IMR-90 (cell line): ENCODE measurements around the gene ROR2. TPM values are rescaled to one million over a fixed set of nuclear protein-coding genes. Genes with fewer than 3 reads are reported as not detected.
A peak's percentile ranks its signal among the peaks of the same experiment; 100 is the strongest.

Experiments used
- ATAC-seq: fragments of 200-7000 bp; cut with Tn5 transposase; 2 replicates; pipeline ENCODE4 v1.9.1; 2020; ENCODE audit warnings: low read depth, mild to moderate bottlenecking, moderate library complexity
- BruUV-seq: library from RNA; stranded (reverse); fragments of 400-500 nt; replicated peaks from 2 replicates; lab custom pipeline; 2021; lab: Mats Ljungman, UMichigan
- CTCF ChIA-PET: fragments of 300-600 bp; formaldehyde crosslinking; extraction: SDS; loops from one replicate; lab custom pipeline; 2021; ENCODE audit warnings: antibody characterized with exemption; lab: Yijun Ruan, JAX
- POLR2A ChIA-PET: fragments of 300-600 bp; sonication (Branson Sonifier 250); formaldehyde crosslinking; loops from one replicate; lab custom pipeline; 2022; ENCODE audit warnings: antibody characterized with exemption; ENCODE audit not compliant: unreplicated experiment; lab: Charles Lee
- DNase-seq: peaks from one replicate; pipeline ENCODE4 v3.0.0; 2013
- H2AFZ ChIP-seq: replicated peaks from 2 replicates; pipeline ENCODE3; 2013; ENCODE audit warnings: low read length, mild to moderate bottlenecking; ENCODE audit not compliant: poor library complexity
- H2AK5ac ChIP-seq: 2 replicates; pipeline ENCODE4 v1.6.1; 2013; ENCODE audit warnings: low read depth, low read length, inconsistent platforms
- H2AK9ac ChIP-seq: replicated peaks from 2 replicates; pipeline ENCODE3; 2013; ENCODE audit warnings: mild to moderate bottlenecking, low read depth, low read length, moderate library complexity; ENCODE audit not compliant: poor library complexity
- H2BK120ac ChIP-seq: 2 replicates; pipeline ENCODE4 v1.6.1; 2013; ENCODE audit warnings: low read depth, low read length, inconsistent platforms
- H2BK15ac ChIP-seq: 3 replicates; pipeline ENCODE4 v1.6.1; 2013; ENCODE audit warnings: low read depth, low read length, inconsistent platforms
- H2BK20ac ChIP-seq: 2 replicates; pipeline ENCODE4 v1.6.1; 2013; ENCODE audit warnings: low read depth, mild to moderate bottlenecking, inconsistent platforms, low read length, moderate library complexity
- H2BK5ac ChIP-seq: 2 replicates; pipeline ENCODE4 v1.6.1; 2013; ENCODE audit warnings: mild to moderate bottlenecking, low read depth, low read length, inconsistent platforms; ENCODE audit not compliant: poor library complexity, severe bottlenecking
- H3K14ac ChIP-seq: replicated peaks from 2 replicates; pipeline ENCODE4 v1.6.1; 2013; ENCODE audit warnings: low read depth, low read length, inconsistent platforms
- H3K18ac ChIP-seq: 2 replicates; pipeline ENCODE4 v1.6.1; 2013; ENCODE audit warnings: low read depth, low read length, control low read depth
- H3K23ac ChIP-seq: 2 replicates; pipeline ENCODE4 v1.6.1; 2013; ENCODE audit warnings: low read depth, low read length, inconsistent platforms
- H3K27ac ChIP-seq: 2 replicates; pipeline ENCODE4 v1.5.1; 2013; ENCODE audit warnings: mild to moderate bottlenecking, control low read depth, low read length; ENCODE audit not compliant: insufficient read depth
- H3K27me3 ChIP-seq: 2 replicates; pipeline ENCODE4 v1.6.1; 2013; ENCODE audit warnings: low read length; ENCODE audit not compliant: control insufficient read depth, insufficient read depth
- H3K36me3 ChIP-seq: 2 replicates; pipeline ENCODE4 v1.6.1; 2013; ENCODE audit warnings: low read length, mixed read lengths; ENCODE audit not compliant: control insufficient read depth, insufficient read depth
- H3K4ac ChIP-seq: 2 replicates; pipeline ENCODE4 v1.6.1; 2013; ENCODE audit warnings: low read depth, low read length, inconsistent platforms
- H3K4me1 ChIP-seq: 2 replicates; pipeline ENCODE4 v1.6.1; 2013; ENCODE audit warnings: low read length, mixed read lengths; ENCODE audit not compliant: control insufficient read depth, insufficient read depth
- H3K4me2 ChIP-seq: 2 replicates; pipeline ENCODE4 v1.6.1; 2013; ENCODE audit warnings: low read depth, mild to moderate bottlenecking, control low read depth, low read length, moderate library complexity
- H3K4me3 ChIP-seq: 2 replicates; pipeline ENCODE4 v1.5.1; 2013; ENCODE audit warnings: low read depth, mild to moderate bottlenecking, control low read depth, low read length, moderate library complexity; ENCODE audit not compliant: insufficient read depth
- H3K56ac ChIP-seq: 2 replicates; pipeline ENCODE4 v1.6.1; 2013; ENCODE audit warnings: low read length, inconsistent platforms; ENCODE audit not compliant: insufficient read depth; ENCODE audit errors: extremely low read depth
- H3K79me1 ChIP-seq, 2 experiments: 2 replicates each; pipeline ENCODE4 v1.6.1; 2013; ENCODE audit warnings: low read length in 2 of 2, inconsistent platforms in 1 of 2, low read depth in 1 of 2
- H3K9ac ChIP-seq: 2 replicates; pipeline ENCODE4 v1.6.1; 2013; ENCODE audit warnings: low read depth, low read length, control low read depth
- H3K9me1 ChIP-seq: 2 replicates; pipeline ENCODE4 v1.6.1; 2013; ENCODE audit warnings: low read length, inconsistent platforms; ENCODE audit not compliant: insufficient read depth
- H3K9me3 ChIP-seq: 2 replicates; pipeline ENCODE4 v1.6.1; 2013; ENCODE audit warnings: low read length; ENCODE audit not compliant: control insufficient read depth, insufficient read depth
- H4K20me1 ChIP-seq: 2 replicates; pipeline ENCODE4 v1.6.1; 2013; ENCODE audit warnings: low read length, inconsistent platforms; ENCODE audit not compliant: insufficient read depth
- H4K5ac ChIP-seq: 2 replicates; pipeline ENCODE4 v1.6.1; 2013; ENCODE audit warnings: mild to moderate bottlenecking, low read depth, low read length, control low read depth
- H4K8ac ChIP-seq, 2 experiments: 2 replicates each; pipeline ENCODE4 v1.6.1; 2013; ENCODE audit warnings: low read depth in 2 of 2, low read length in 2 of 2, control low read depth in 1 of 2, inconsistent platforms in 1 of 2
- H4K91ac ChIP-seq: 2 replicates; pipeline ENCODE4 v1.6.1; 2013; ENCODE audit warnings: low read depth, low read length, inconsistent platforms; ENCODE audit not compliant: insufficient read depth
- SMC3 ChIP-seq: fragments of 150-350 bp; IDR thresholded peaks from 2 replicates; pipeline ENCODE4 v1.6.1; 2016; ENCODE audit warnings: low read depth, mild to moderate bottlenecking, antibody characterized with exemption, low read length, moderate library complexity
- WGBS, 2 experiments: methylation state at CpG; one replicate each; pipeline versions ENCODE4 v1.1.5 to v1.1.7; 2013; ENCODE audit warnings: missing lambda C conversion rate in 2 of 2; ENCODE audit not compliant: insufficient read length in 1 of 2; ENCODE audit errors: extremely low coverage in 2 of 2; 5-methylcytosine and 5-hydroxymethylcytosine counted together
- dilution Hi-C: fragments of 300-500 bp; cut with HindIII; formaldehyde crosslinking; loops from one replicate; pipeline ENCODE4 v1.14.3; 2018; ENCODE audit warnings: low sequenced_read_pairs; ENCODE audit not compliant: unreplicated experiment
- in situ Hi-C: fragments of 300-500 bp; cut with MboI; formaldehyde crosslinking; loops from 3 replicates; pipeline ENCODE4 v1.14.3; 2019; ENCODE audit warnings: low sequenced_read_pairs, inconsistent platforms, mixed read lengths
- intact Hi-C: fragments of 100-400 bp; cut with micrococcal nuclease; formaldehyde crosslinking; loops from 2 replicates; pipeline ENCODE4 v1.10.0; 2022
- polyA plus RNA-seq, 3 experiments: library from polyadenylated mRNA; depleted of rRNA; stranded (reverse); fragments of >200 nt; gene quantifications; 2 replicates each; pipeline ENCODE4 v1.2.3, GENCODE V29; 2012; ENCODE audit warnings: low replicate concordance in 1 of 3
- total RNA-seq: library from RNA; depleted of rRNA; stranded (reverse); fragments of >200 nt; gene quantifications from 2 replicates; pipeline ENCODE4 v1.2.3, GENCODE V29; 2012

The ROR2 gene
- total and polyA plus RNA-seq, 2 of the 4 experiments (the other 2 are of a cell fraction): 2.3 to 4.8 TPM

- Histone ChIP-seq H4K5ac (no peak overlapping the region), H3K4me3 (no peak overlapping the region), H3K9ac (no peak overlapping the region), H2BK120ac (no peak overlapping the region), H4K20me1 (no peaks in the 10 kb centered on the region; the same call in 1 of the 2 replicates), H3K27ac (no peak overlapping the region), H2AFZ (no peak overlapping the region), H3K9me3 (peaks cover 4% of the 10 kb centered on the region), H3K56ac (no peak overlapping the region), H3K36me3 (peaks cover 7% of the 10 kb centered on the region; the same call in 1 of the 2 replicates), H2BK20ac (no peak overlapping the region; the same call in 1 of the 2 replicates), H3K79me1 (no peaks in the 10 kb centered on the region; a peak in 1 of 4 replicates), H3K14ac (no peak overlapping the region), H4K8ac (no peak overlapping the region), H3K23ac (no peak overlapping the region), H2AK9ac (no peak overlapping the region), H3K9me1 (no peaks in the 10 kb centered on the region; the same call in 1 of the 2 replicates), H2AK5ac (peak overlapping the region; percentile 71; the same call in 1 of the 2 replicates), H2BK15ac (no peak overlapping the region), H2BK5ac (no peak overlapping the region), H4K91ac (no peak overlapping the region), H3K4me2 (no peak overlapping the region), H3K4ac (no peak overlapping the region), H3K18ac (no peak overlapping the region), H3K27me3 (no peaks in the 10 kb centered on the region; the same call in 1 of the 2 replicates), H3K4me1 (peaks cover 3% of the 10 kb centered on the region; the same call in 1 of the 2 replicates)
- intact Hi-C loops: no loop called here
- ChIA-PET POLR2A (no interaction called here), CTCF (no interaction called here)
- 80% methylated on average over 6 of the region's 14 CpGs; no CpG with 5 or more reads in 1 of the 2 experiments for WGBS, 2 experiments
- in situ Hi-C loops: no loop called here
- BruUV-seq: no TSS peak
- dilution Hi-C loops: no loop called here
- no peak for TF ChIP-seq SMC3
- DNase-seq (no peak), ATAC-seq (no peak)
These were observed 166.0 kb downstream of the ROR2 start for GRCh38 chr9:91783876-91784672.
